ENCODE data around the gene TPD52L1. TPM values are rescaled to one million over a fixed set of nuclear protein-coding genes. Genes with fewer than 3 reads are reported as not detected.

TPD52L1 gene
- total RNA-seq, 1 donor from 2014 or later = 7.2 TPM

DNA sequence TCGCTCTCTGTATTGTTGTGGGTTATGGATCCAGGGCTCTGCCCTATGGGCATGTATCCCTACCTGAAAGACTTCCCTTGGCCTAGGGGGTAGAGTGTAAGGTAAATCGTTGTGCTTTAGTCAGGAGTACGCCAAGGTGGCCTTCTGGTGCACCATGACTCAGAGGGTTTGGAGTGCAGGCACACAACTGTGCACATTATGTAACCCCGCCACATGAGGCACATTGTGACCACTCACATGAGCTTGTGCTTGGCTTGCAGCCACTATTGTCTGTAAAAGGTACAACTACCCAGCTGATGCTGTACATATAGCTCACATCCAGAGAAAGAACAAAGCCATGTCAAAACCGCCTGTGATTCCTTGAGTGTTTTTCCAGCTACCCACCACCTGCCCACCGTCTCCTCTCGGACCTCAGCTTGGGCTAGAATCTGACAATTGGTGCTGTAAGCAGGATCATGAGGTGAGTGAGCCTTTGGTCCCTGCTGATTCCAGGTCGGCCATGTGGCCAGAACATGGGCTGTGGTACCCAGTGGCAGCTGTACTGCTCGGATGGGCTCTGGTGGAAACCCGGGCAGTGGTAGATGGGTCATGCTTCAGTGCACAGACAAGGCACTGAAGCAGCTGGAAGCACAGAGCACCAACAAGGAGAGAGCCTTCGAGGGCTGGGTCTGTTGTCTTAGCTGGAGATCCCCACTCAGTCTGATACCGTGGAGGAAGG is 114.4 kb downstream of the TPD52L1 start:
- H3K9me3 Mint-ChIP-seq (ENCODE audit: unreplicated experiment) = no peaks in the 10 kb centered on the region
- no peak overlapping the region for H3K27ac Mint-ChIP-seq (ENCODE audit: unreplicated experiment)
- TF ChIP-seq, protein P1, sequence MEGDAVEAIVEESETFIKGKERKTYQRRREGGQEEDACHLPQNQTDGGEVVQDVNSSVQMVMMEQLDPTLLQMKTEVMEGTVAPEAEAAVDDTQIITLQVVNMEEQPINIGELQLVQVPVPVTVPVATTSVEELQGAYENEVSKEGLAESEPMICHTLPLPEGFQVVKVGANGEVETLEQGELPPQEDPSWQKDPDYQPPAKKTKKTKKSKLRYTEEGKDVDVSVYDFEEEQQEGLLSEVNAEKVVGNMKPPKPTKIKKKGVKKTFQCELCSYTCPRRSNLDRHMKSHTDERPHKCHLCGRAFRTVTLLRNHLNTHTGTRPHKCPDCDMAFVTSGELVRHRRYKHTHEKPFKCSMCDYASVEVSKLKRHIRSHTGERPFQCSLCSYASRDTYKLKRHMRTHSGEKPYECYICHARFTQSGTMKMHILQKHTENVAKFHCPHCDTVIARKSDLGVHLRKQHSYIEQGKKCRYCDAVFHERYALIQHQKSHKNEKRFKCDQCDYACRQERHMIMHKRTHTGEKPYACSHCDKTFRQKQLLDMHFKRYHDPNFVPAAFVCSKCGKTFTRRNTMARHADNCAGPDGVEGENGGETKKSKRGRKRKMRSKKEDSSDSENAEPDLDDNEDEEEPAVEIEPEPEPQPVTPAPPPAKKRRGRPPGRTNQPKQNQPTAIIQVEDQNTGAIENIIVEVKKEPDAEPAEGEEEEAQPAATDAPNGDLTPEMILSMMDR (IDR thresholded peaks at IDR 0.05) = no peak
- peaks cover 12% of the 10 kb centered on the region for H3K36me3 Mint-ChIP-seq (ENCODE audit: unreplicated experiment)
- no peaks in the 10 kb centered on the region for H3K27me3 Mint-ChIP-seq (ENCODE audit: unreplicated experiment)
- DNase-seq (ENCODE audit: extremely low spot score, unreplicated experiment) = peak; percentile 76
- H3K4me1 Mint-ChIP-seq (ENCODE audit: unreplicated experiment) = peaks cover 4% of the 10 kb centered on the region
- H3K4me3 Mint-ChIP-seq (ENCODE audit: unreplicated experiment) = no peak overlapping the region

DNA sequence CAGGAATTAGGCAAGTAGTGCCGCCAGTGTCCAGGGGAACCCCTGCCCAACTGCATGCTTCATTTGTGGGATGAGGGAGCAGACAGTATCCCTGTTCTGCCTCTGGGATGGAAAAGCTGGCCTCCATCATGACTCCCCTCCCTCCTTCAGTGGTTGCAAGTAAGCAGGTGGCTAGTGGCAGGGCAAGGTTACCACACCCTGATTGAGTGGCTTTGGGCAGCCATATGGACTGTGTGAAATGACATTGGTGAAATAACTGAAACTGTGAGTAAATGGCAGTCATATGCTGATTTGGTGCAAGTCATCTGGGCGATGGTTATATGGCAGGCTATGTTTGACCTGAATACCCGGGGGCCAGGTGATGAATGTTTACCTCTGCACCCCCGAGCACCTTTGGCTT is 115.2 kb downstream of the TPD52L1 start:
- Mint-ChIP-seq H3K9me3 (ENCODE audit: unreplicated experiment) (no peaks in the 10 kb centered on the region), H3K4me3 (ENCODE audit: unreplicated experiment) (no peak overlapping the region), H3K4me1 (ENCODE audit: unreplicated experiment) (no peaks in the 10 kb centered on the region), H3K27ac (ENCODE audit: unreplicated experiment) (no peak overlapping the region), H3K27me3 (ENCODE audit: unreplicated experiment) (no peaks in the 10 kb centered on the region), H3K36me3 (ENCODE audit: unreplicated experiment) (peaks cover 14% of the 10 kb centered on the region)
- DNase-seq (ENCODE audit: extremely low spot score, unreplicated experiment) = no peak
- TF ChIP-seq, protein P1 (IDR thresholded peaks at IDR 0.05) = no peak

DNA sequence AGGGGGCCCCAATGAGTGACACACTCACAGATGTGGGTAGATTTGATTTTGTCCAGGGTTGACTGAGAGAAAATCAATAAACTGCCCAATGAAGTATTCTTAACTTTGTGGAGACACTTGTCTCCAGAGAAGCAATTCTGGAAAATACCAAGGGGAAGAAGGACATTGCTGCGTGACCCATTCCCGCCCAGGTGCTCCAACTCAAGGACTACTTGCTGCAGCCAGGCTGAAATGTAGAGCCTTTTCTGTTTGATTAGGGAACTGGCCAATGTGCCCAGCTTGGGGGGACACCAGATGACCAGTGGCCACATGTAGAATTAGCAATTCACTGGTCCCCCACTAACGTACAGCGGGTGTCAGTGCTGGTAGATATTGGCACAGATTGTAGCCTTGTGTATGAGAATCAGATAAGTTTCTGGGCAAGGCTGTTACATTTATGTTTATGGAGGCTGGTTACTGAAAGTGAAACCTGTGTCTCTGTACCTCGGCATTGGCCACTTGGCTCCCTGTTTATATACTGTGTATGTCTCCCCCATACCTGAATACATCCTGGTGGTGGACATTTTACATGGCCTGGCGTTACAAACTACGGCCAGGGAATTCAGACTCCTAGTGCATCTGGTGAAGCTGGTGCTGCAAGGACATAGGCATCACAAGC is 115.9 kb downstream of the TPD52L1 start:
- Mint-ChIP-seq H3K9me3 (ENCODE audit: unreplicated experiment) (no peaks in the 10 kb centered on the region), H3K27ac (ENCODE audit: unreplicated experiment) (no peak overlapping the region), H3K27me3 (ENCODE audit: unreplicated experiment) (no peaks in the 10 kb centered on the region), H3K4me1 (ENCODE audit: unreplicated experiment) (no peaks in the 10 kb centered on the region), H3K4me3 (ENCODE audit: unreplicated experiment) (no peak overlapping the region), H3K36me3 (ENCODE audit: unreplicated experiment) (peaks cover 19% of the 10 kb centered on the region)
- TF ChIP-seq, protein P1 (IDR thresholded peaks at IDR 0.05) = no peak
- DNase-seq (ENCODE audit: extremely low spot score, unreplicated experiment) = no peak

DNA sequence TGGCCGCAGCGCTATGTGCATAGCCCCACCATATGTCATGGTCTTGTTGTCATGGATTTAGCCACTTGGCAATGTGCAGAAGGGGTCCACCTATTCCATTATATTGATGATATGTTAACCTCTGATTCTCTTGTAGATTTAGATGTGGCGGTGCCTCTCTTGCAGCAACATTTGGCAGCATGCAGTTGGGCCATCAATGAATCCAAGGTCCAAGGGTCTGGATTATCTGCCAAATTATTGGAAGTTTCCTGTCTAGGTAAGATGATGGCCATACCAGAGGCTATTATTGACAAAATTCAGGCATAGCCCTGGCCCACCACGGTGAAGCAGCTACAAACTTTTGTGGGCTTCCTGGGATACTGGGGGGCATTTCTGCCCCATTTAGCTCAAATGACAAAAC is 116.8 kb downstream of the TPD52L1 start:
- no peak for DNase-seq (ENCODE audit: extremely low spot score, unreplicated experiment)
- H3K27me3 Mint-ChIP-seq (ENCODE audit: unreplicated experiment) = no peaks in the 10 kb centered on the region
- H3K36me3 Mint-ChIP-seq (ENCODE audit: unreplicated experiment) = peaks cover 22% of the 10 kb centered on the region
- no peaks in the 10 kb centered on the region for H3K9me3 Mint-ChIP-seq (ENCODE audit: unreplicated experiment)
- H3K4me3 Mint-ChIP-seq (ENCODE audit: unreplicated experiment) = no peak overlapping the region
- TF ChIP-seq, protein P1 (IDR thresholded peaks at IDR 0.05) = no peak
- no peak overlapping the region for H3K27ac Mint-ChIP-seq (ENCODE audit: unreplicated experiment)
- H3K4me1 Mint-ChIP-seq (ENCODE audit: unreplicated experiment) = no peaks in the 10 kb centered on the region

DNA sequence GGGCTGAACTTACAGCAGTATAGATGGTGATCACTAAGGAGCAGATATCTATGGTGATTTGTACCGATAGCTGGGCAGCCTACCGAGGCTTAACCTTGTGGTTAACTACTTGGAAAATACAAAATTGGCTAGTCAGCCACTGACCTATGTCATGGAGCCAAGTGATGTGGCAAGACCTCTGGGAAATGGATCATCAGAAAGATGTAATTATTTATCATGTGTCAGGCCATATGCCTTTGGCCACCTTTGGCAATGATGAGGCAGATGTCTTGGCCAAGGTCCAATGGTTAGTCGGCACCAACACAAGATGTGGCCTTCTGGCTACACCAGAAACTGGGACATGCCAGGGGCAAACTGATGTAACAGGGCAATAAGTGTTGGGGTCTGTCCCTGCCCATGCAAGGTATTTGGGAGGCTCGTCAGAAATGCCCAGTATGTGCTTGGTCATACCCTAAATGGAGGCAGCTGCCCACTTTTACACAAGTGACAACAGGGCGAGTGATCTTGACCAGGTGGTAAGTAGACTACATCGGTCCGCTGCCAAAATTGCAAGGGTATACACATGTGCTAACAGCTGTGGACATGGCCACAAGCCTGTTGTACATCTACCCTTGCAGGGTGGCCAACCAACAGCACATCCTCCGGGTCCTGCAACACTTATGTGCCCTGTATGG is 118.0 kb downstream of the TPD52L1 start:
- H3K4me3 Mint-ChIP-seq (ENCODE audit: unreplicated experiment) = no peak overlapping the region
- H3K27ac Mint-ChIP-seq (ENCODE audit: unreplicated experiment) = no peak overlapping the region
- peaks cover 30% of the 10 kb centered on the region for H3K36me3 Mint-ChIP-seq (ENCODE audit: unreplicated experiment)
- H3K9me3 Mint-ChIP-seq (ENCODE audit: unreplicated experiment) = no peaks in the 10 kb centered on the region
- TF ChIP-seq, protein P1 (IDR thresholded peaks at IDR 0.05) = no peak
- no peaks in the 10 kb centered on the region for H3K27me3 Mint-ChIP-seq (ENCODE audit: unreplicated experiment)
- no peaks in the 10 kb centered on the region for H3K4me1 Mint-ChIP-seq (ENCODE audit: unreplicated experiment)
- no peak for DNase-seq (ENCODE audit: extremely low spot score, unreplicated experiment)
